ENCODE measurements around the gene AICDA. TPM values are rescaled to one million over a fixed set of nuclear protein-coding genes. Genes with fewer than 3 reads are reported as not detected.

Gene AICDA
- total and polyA plus RNA-seq, 2 of the 13 experiments (the other 11 are each of a cell fraction or from before 2014, with no cell fraction given), result not detected

DNA sequence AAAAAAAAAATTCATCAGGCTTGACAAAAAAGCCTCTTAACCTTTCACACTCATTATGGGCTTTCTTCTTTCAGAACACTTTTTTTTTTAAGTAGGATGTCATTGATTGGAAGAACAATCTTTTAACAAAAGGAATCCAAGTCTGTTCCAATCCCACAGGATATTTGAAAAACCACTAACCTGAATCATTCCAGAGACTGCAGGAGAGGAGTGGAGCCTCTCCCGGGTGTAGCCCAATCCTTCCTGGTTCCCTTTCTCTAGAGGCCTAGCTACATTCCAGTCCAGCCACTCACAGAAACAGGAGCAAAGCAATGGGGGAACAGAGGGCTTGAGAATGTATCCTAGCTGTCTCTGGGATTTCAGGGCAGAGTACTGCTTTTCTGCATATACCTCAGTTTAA, 45.7 kb upstream of the AICDA start (continued):
- TF ChIP-seq, protein P1, sequence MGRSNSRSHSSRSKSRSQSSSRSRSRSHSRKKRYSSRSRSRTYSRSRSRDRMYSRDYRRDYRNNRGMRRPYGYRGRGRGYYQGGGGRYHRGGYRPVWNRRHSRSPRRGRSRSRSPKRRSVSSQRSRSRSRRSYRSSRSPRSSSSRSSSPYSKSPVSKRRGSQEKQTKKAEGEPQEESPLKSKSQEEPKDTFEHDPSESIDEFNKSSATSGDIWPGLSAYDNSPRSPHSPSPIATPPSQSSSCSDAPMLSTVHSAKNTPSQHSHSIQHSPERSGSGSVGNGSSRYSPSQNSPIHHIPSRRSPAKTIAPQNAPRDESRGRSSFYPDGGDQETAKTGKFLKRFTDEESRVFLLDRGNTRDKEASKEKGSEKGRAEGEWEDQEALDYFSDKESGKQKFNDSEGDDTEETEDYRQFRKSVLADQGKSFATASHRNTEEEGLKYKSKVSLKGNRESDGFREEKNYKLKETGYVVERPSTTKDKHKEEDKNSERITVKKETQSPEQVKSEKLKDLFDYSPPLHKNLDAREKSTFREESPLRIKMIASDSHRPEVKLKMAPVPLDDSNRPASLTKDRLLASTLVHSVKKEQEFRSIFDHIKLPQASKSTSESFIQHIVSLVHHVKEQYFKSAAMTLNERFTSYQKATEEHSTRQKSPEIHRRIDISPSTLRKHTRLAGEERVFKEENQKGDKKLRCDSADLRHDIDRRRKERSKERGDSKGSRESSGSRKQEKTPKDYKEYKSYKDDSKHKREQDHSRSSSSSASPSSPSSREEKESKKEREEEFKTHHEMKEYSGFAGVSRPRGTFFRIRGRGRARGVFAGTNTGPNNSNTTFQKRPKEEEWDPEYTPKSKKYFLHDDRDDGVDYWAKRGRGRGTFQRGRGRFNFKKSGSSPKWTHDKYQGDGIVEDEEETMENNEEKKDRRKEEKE (IDR thresholded peaks at IDR 0.05), result no peak
- TF ChIP-seq, protein P2, sequence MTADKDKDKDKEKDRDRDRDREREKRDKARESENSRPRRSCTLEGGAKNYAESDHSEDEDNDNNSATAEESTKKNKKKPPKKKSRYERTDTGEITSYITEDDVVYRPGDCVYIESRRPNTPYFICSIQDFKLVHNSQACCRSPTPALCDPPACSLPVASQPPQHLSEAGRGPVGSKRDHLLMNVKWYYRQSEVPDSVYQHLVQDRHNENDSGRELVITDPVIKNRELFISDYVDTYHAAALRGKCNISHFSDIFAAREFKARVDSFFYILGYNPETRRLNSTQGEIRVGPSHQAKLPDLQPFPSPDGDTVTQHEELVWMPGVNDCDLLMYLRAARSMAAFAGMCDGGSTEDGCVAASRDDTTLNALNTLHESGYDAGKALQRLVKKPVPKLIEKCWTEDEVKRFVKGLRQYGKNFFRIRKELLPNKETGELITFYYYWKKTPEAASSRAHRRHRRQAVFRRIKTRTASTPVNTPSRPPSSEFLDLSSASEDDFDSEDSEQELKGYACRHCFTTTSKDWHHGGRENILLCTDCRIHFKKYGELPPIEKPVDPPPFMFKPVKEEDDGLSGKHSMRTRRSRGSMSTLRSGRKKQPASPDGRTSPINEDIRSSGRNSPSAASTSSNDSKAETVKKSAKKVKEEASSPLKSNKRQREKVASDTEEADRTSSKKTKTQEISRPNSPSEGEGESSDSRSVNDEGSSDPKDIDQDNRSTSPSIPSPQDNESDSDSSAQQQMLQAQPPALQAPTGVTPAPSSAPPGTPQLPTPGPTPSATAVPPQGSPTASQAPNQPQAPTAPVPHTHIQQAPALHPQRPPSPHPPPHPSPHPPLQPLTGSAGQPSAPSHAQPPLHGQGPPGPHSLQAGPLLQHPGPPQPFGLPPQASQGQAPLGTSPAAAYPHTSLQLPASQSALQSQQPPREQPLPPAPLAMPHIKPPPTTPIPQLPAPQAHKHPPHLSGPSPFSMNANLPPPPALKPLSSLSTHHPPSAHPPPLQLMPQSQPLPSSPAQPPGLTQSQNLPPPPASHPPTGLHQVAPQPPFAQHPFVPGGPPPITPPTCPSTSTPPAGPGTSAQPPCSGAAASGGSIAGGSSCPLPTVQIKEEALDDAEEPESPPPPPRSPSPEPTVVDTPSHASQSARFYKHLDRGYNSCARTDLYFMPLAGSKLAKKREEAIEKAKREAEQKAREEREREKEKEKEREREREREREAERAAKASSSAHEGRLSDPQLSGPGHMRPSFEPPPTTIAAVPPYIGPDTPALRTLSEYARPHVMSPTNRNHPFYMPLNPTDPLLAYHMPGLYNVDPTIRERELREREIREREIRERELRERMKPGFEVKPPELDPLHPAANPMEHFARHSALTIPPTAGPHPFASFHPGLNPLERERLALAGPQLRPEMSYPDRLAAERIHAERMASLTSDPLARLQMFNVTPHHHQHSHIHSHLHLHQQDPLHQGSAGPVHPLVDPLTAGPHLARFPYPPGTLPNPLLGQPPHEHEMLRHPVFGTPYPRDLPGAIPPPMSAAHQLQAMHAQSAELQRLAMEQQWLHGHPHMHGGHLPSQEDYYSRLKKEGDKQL (CRISPR knock-in tag; IDR thresholded peaks at IDR 0.05; ENCODE audit: low read depth), result no peak
- TF ChIP-seq, protein P3, sequence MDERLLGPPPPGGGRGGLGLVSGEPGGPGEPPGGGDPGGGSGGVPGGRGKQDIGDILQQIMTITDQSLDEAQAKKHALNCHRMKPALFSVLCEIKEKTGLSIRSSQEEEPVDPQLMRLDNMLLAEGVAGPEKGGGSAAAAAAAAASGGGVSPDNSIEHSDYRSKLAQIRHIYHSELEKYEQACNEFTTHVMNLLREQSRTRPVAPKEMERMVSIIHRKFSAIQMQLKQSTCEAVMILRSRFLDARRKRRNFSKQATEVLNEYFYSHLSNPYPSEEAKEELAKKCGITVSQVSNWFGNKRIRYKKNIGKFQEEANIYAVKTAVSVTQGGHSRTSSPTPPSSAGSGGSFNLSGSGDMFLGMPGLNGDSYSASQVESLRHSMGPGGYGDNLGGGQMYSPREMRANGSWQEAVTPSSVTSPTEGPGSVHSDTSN (CRISPR knock-in tag; IDR thresholded peaks at IDR 0.05), result no peak
